Lung (tissue), 12 donors: Measurements from ENCODE around the gene PPM1N. TPM values are rescaled to one million over a fixed set of nuclear protein-coding genes. Genes with fewer than 3 reads are reported as not detected.
A peak's percentile ranks its signal among the peaks of the same experiment; 100 is the strongest.

Source experiments
- ATAC-seq: fragments of 200-7000 bp; cut with Tn5 transposase; one replicate; pipeline ENCODE4 v1.9.1; 2020; ENCODE audit warnings: moderate number of reproducible peaks; ENCODE audit not compliant: insufficient read depth, low FRiP score
- DNase-seq, 3 donors: peaks; one replicate each; pipeline ENCODE4 v3.0.0-alpha.2; 2013 to 2017
- H3K27ac ChIP-seq, 2 donors: one replicate each; pipeline ENCODE4 v1.5.1; 2013; ENCODE audit warnings: mild to moderate bottlenecking in 2 of 2, moderate library complexity in 2 of 2, control low read depth in 1 of 2, inconsistent platforms in 1 of 2, low read depth in 1 of 2, low read length in 1 of 2
- H3K27me3 ChIP-seq, 3 donors: one replicate each; pipeline ENCODE4 v1.5.1; 2013; ENCODE audit warnings: low read length in 2 of 3; ENCODE audit not compliant: control insufficient read depth in 3 of 3, insufficient read depth in 3 of 3
- H3K36me3 ChIP-seq, 4 donors: one replicate each; pipeline ENCODE4 v1.5.1; 2013; ENCODE audit warnings: low read length in 4 of 4, mild to moderate bottlenecking in 1 of 4, moderate library complexity in 1 of 4; ENCODE audit not compliant: control insufficient read depth in 4 of 4, insufficient read depth in 4 of 4
- H3K4me1 ChIP-seq, 5 donors: one replicate each; pipeline ENCODE4 v1.5.1; 2013; ENCODE audit warnings: low read length in 5 of 5, mild to moderate bottlenecking in 2 of 5, moderate library complexity in 1 of 5; ENCODE audit not compliant: control insufficient read depth in 5 of 5, insufficient read depth in 5 of 5
- H3K4me3 ChIP-seq: one replicate; pipeline ENCODE4 v1.5.1; 2013; ENCODE audit warnings: mild to moderate bottlenecking, control low read depth, moderate library complexity
- H3K9ac ChIP-seq, 2 donors: one replicate each; pipeline ENCODE4 v1.5.1; 2013; ENCODE audit warnings: low read length in 2 of 2, control low read depth in 1 of 2; ENCODE audit not compliant: insufficient read depth in 1 of 2
- H3K9me3 ChIP-seq, 4 donors: one replicate each; pipeline ENCODE4 v1.5.1; 2013; ENCODE audit warnings: low read length in 3 of 4, mild to moderate bottlenecking in 1 of 4, moderate library complexity in 1 of 4; ENCODE audit not compliant: control insufficient read depth in 4 of 4, insufficient read depth in 3 of 4
- WGBS, 2 donors: extraction: QIAGEN DNeasy Blood & Tissue Kit; methylation state at CpG; one replicate each; pipeline ENCODE4 v1.1.7; 2013; 5-methylcytosine and 5-hydroxymethylcytosine counted together
- polyA plus RNA-seq, 2 donors: library from polyadenylated mRNA; stranded (reverse); fragments of 200-250 nt; gene quantifications; one replicate each; pipeline ENCODE4 v1.2.1, GENCODE V29; 2013
- total RNA-seq, 2 donors: library from RNA; depleted of rRNA in 1 of 2; stranded (reverse); fragments of >200 nt in 1 of 2; gene quantifications; one replicate each; pipeline ENCODE4 v1.2.1, GENCODE V29; 2014 to 2021
- TF ChIP-seq, protein P1 (sequence below): IDR thresholded peaks from 2 replicates; pipeline ENCODE4 v1.5.1; 2012; ENCODE audit warnings: mild to moderate bottlenecking; ENCODE audit errors: control extremely low read depth, extremely low read depth
- donor health status: control.
- donor health status: control.
- donor health status: Bipolar disorder and iron deficiency.
- donor health status: healthy.
- donor health status: DM: yes; HTN: yes; CAD: no.

PPM1N gene
- total and polyA plus RNA-seq, 4 donors = 0.37 to 8.1 (median 1.6) TPM

DNA sequence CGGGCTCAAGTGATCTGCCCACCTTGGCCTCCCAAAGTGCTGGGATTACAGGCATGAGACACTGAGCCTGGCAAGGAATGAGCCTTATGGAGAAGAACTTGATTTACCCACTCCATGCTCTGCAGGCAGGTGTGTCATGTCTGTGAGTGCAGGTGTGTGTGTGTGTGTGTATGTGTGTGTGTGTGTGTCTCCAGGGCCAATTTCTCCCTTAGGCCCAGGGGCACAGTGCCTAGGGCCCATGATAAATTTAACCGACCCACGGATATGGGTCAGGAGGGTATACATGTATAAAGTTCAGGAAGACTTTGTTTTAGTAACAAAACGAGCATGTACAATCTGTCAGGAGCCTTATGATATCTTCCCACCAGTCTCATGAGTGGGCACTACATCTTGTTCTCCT is 35.0 kb upstream of the PPM1N start:
- Histone ChIP-seq H3K27me3 (peaks cover 0 to 11% (median 2%) of the 10 kb centered on the region in 3 donors), H3K9ac (no peak overlapping the region), H3K4me3 (no peak overlapping the region), H3K27ac (no peak overlapping the region), H3K9me3 (no peaks in the 10 kb centered on the region), H3K36me3 (no peaks in the 10 kb centered on the region), H3K4me1 (peaks cover 0 to 8% (median 0%) of the 10 kb centered on the region in 5 donors)
- ATAC-seq (no peak), DNase-seq (no peak)
- 80 to 84% methylated on average over 4 of the region's 4 CpGs for WGBS, 2 donors
- TF ChIP-seq, protein P1, sequence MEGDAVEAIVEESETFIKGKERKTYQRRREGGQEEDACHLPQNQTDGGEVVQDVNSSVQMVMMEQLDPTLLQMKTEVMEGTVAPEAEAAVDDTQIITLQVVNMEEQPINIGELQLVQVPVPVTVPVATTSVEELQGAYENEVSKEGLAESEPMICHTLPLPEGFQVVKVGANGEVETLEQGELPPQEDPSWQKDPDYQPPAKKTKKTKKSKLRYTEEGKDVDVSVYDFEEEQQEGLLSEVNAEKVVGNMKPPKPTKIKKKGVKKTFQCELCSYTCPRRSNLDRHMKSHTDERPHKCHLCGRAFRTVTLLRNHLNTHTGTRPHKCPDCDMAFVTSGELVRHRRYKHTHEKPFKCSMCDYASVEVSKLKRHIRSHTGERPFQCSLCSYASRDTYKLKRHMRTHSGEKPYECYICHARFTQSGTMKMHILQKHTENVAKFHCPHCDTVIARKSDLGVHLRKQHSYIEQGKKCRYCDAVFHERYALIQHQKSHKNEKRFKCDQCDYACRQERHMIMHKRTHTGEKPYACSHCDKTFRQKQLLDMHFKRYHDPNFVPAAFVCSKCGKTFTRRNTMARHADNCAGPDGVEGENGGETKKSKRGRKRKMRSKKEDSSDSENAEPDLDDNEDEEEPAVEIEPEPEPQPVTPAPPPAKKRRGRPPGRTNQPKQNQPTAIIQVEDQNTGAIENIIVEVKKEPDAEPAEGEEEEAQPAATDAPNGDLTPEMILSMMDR = no peak

DNA sequence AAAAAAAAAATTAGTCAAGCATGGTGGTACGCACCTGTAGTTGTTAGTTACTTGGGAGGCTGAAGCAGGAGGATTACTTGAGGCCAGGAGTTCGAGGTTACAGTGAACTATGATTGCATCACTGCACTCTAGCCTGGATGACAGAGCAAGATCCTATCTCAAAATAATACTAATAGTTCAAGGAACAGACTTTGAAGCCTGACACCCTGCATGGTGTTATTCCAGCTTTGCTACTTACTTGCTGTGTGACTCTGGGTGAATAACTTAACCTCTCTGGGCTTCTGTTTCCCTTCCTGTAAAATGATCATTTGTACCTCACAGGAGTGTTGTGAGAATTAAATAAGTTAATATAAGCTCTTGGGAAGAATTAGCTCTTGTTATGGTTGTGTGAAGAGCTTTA is 34.0 kb upstream of the PPM1N start:
- peaks cover 0 to 17% (median 0%) of the 10 kb centered on the region in 5 donors for H3K4me1 ChIP-seq
- TF ChIP-seq, protein P1 = no peak
- 88 to 91% methylated on average over 2 of the region's 2 CpGs for WGBS, 2 donors
- no peak overlapping the region for H3K27ac ChIP-seq
- DNase-seq (no peak), ATAC-seq (no peak)
- H3K4me3 ChIP-seq = no peak overlapping the region
- H3K36me3 ChIP-seq = no peaks in the 10 kb centered on the region
- no peak overlapping the region for H3K9ac ChIP-seq
- no peaks in the 10 kb centered on the region for H3K9me3 ChIP-seq
- peaks cover 0 to 11% (median 2%) of the 10 kb centered on the region in 3 donors for H3K27me3 ChIP-seq

DNA sequence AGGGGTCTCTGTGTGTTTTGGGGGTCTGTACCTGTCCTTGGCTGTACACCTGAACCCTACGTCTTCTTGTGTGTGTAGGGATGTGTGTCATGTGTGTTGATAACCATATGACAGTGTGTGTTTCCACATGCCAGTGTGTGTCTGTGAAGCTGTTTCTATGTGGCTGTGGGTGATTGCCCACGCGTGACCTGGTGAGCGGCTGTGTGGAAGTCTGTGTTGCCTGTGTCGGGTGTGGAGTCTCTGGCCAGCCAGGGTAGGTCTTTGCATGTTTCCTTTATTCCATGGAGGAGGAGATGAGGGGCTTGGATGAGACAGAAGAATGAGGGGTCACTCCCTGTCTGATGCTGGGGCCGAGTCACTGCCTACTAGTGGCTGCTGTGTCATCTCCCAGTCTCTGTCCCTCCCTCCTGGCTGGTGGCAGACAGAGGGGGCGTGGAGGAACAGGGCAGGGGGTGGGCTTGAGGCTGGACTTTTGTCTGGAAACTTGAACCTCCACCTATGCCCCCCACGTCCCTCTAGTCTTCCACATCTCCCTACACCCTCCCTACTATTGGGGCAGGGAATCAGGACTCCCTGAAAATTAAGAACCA is 33.3 kb upstream of the PPM1N start:
- WGBS, 2 donors = 62 to 64% methylated on average over 8 of the region's 8 CpGs
- TF ChIP-seq, protein P1 = no peak
- Histone ChIP-seq H3K9ac (no peak overlapping the region), H3K27me3 (peaks cover 0 to 11% (median 2%) of the 10 kb centered on the region in 3 donors), H3K36me3 (no peaks in the 10 kb centered on the region), H3K9me3 (no peaks in the 10 kb centered on the region), H3K4me3 (no peak overlapping the region), H3K27ac (no peak overlapping the region), H3K4me1 (peaks cover 0 to 24% (median under 1%) of the 10 kb centered on the region in 5 donors)
- ATAC-seq = no peak
- DNase-seq = no peak

DNA sequence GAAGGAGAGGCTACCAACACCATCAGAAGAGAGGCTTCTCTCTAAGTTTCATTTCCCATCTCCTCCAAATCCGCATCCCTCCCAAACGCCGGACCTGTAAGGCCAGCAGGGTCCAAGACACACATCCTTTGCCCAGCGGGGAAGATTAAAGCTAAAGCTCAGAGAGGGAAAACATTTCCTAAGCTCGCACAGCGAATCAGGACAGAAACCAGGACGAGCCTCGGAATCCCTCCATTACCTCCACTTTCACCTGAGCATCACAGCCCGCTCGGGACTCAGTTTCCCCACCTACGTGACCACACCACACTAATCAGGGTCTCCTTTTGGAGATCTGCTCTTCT is 31.2 kb upstream of the PPM1N start:
- Histone ChIP-seq H3K4me3 (no peak overlapping the region), H3K27me3 (peaks cover 0 to 17% (median 13%) of the 10 kb centered on the region in 3 donors), H3K4me1 (peaks cover 0 to 28% (median 3%) of the 10 kb centered on the region in 5 donors), H3K27ac (peak overlapping the region in 1 of 2 donors; percentile 94), H3K36me3 (peaks cover 0 to 2% (median 0%) of the 10 kb centered on the region in 4 donors), H3K9ac (peak overlapping the region; percentile 61 to 86), H3K9me3 (no peaks in the 10 kb centered on the region)
- no peak for DNase-seq
- TF ChIP-seq, protein P1 = no peak
- WGBS, 2 donors = 2% methylated on average over 11 of the region's 11 CpGs
- ATAC-seq = no peak
